Stimulated activated CD4-positive, alpha-beta T cell treated with anti-CD3 and anti-CD28 coated beads, Interleukin-1b, Interleukin-23, amount 100 ng/mL, for 1 hour (primary cell): ENCODE results near the gene THSD7B.
"Not testable (repeated sequence)": the region's sequence is repeated elsewhere in the genome, so short reads cannot be mapped to it uniquely, and the experiment has no call there.

Source experiments
- DNase-seq, 2 donors: peaks; one replicate each; pipeline ENCODE4 v3.0.0-alpha.2; 2020; ENCODE audit warnings: low read depth in 2 of 2

The THSD7B gene

DNA sequence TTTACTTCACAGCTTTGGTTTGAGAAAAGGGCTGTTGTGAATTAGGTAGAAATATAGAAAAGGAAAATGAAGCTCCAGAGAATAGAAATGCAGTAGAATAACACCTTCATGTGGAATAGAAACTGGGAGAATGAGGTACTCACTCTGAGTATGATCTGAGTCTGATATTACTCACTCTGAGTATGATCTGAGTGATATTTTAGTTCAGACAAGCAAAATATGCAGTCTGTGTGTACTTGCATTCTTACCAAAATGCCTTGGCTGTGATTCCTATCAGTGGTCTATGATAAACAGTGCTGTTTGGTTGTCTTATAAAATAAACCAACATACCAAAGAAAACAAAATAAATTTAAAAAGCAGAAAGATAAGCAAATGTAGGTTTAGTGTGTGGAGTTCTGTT, 487.6 kb downstream of the THSD7B start:
- DNase-seq = no peak

GRCh38 chr2:137254052-137254451, 488.7 kb downstream of the THSD7B start:
- no peak for DNase-seq

DNA sequence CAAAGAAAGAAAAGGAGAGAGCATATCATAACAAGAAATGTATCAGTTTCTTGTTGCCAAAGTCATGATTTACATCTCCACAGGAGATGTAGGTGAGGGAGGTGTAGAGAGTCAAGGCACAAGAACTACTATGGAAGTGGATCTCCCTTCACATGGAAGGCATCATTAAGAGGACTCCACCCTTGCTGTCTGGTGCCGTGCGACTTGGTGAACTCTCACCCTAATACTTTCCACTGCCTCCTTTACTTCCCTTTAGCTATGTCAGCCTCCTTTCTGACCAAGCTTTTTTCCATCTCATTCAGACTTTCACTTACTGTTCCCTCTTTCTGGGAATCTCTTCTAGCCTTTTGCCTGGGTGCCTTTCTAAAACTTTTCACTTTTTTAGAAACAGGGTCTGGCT, 490.0 kb downstream of the THSD7B start:
- DNase-seq = no peak

GRCh38 chr2:137255990-137256389, 490.6 kb downstream of the THSD7B start:
- no peak for DNase-seq

- DNase-seq = no peak
These were observed 496.7 kb downstream of the THSD7B start for GRCh38 chr2:137261881-137262585.

DNA sequence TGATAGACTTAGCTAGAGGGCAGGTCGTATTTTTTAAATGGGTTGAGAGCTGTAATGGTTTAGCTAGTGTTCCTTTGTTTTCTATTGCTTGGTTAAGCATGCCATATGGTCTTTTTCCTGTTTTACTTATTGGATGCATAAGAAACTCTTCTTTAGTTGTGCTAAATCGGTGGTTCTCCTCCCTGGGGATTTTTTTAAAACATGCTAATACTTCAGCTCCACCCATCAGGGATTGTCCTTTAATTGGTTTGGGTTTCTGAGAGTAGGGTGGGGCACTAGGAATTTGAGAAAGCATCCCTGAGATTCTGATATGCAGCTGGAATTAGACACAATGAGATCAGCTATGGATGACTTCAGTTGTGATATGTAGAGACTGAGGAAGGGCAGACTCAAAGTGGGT, 497.2 kb downstream of the THSD7B start:
- DNase-seq = no peak

DNA sequence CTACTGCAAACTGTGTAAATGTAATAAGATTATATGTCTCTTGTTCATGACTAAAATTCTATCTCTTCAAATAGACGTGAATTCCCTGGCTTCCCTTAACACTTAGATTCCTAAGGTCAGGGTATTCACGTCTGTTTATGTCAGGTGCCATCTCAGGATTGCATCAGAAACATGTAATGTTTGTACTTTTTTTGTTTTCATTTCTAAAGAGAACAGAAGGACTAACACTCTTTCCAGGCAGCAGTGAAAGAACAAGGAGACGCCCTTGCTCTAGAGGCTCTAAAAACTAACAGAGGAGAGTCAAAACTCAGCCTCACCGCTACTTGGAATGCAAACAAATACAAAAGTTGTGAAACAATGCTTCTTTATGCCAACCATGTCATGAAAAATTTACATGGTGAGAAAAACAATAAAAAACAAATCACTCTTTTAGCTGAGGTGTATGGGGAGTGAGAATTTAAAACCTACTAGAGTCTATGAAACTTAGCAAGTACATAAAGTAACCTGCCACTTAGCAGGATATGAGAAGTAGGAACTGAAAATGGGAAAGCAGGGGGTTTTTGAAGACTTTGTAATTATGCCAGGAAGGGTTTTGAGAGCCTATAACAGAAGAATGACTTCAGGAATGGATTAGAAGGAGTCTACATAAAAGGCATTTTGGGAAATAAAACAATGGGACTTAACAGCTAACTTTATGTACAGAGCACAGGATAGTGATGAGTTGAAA, 522.7 kb downstream of the THSD7B start:
- DNase-seq = no peak

DNA sequence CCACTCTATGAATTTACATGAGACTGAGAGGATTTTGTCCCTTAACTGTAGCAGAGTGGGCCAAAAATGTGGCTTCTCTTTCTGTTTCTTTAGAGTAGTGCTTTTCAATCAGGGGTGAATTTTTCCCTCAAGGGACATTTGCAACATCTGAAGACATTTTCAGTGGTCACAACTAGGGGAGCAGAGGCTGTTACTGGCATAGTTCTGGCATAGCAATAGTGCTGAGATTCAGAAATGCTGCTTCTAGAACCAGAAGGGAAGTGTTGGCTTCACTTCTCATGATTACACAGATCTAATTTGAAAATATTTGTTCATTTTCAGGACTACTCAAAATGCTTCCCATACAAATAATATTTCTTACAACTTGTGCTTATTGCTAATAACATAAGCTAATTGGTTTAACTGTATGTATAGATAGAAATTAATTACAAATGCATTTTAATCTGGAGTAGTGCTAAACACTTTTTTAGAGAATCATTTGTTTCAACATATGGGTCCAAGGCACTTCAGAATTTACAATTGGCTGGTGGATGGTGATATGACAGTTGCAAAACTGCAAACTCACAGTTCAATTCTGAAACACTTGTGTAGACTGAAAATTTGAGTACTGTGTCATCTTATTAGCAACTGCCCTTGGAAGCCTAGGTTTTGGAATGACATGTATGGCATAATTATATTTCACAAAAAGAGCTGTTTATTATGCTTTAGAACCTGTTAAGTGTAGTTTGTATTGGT, 526.7 kb downstream of the THSD7B start:
- DNase-seq = no peak

GRCh38 chr2:137298377-137298776, 533.0 kb downstream of the THSD7B start:
- DNase-seq = no peak

DNA sequence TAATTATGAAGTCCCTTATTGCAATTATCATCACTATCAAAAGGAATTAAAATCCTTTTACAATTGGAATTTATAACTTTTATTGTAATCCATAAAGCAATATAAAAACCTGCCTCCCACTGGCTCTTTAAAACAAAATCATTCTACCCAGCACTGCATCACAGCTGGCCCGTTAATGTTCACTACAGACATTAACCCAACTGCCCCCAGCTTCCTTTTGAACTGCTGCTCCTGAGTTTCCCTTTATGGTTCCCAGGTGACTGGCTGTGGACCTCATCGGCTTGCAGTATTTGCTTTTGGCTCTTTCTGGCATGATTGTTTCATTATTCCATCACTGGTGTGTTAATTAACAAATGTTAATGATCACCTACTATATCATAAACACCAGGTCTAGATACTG, 535.6 kb downstream of the THSD7B start:
- no peak for DNase-seq

GRCh38 chr2:137302957-137303356, 537.6 kb downstream of the THSD7B start:
- no peak for DNase-seq

- no peak for DNase-seq
These were observed 550.7 kb downstream of the THSD7B start for GRCh38 chr2:137316075-137316474.

DNA sequence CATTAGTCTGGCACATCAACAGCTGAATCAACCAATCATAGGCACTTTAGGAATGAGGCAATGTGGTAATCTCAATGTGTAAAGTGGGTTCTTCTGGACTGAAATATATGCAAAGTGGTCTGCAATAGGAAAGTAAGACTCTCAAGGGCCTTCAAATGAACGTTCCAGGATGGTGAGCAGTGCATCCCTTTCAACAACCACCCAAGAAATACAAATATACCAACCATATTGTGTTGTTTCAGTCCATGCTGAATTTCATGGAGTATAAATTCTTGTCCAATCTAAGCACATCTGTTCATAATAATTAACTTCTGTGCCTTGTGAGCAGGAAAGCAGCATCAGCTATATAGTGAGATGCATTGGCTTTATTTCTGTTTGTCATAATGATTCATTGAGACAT, 556.2 kb downstream of the THSD7B start:
- DNase-seq = no peak

GRCh38 chr2:137331562-137331961, 566.2 kb downstream of the THSD7B start:
- not testable (repeated sequence) for DNase-seq

DNA sequence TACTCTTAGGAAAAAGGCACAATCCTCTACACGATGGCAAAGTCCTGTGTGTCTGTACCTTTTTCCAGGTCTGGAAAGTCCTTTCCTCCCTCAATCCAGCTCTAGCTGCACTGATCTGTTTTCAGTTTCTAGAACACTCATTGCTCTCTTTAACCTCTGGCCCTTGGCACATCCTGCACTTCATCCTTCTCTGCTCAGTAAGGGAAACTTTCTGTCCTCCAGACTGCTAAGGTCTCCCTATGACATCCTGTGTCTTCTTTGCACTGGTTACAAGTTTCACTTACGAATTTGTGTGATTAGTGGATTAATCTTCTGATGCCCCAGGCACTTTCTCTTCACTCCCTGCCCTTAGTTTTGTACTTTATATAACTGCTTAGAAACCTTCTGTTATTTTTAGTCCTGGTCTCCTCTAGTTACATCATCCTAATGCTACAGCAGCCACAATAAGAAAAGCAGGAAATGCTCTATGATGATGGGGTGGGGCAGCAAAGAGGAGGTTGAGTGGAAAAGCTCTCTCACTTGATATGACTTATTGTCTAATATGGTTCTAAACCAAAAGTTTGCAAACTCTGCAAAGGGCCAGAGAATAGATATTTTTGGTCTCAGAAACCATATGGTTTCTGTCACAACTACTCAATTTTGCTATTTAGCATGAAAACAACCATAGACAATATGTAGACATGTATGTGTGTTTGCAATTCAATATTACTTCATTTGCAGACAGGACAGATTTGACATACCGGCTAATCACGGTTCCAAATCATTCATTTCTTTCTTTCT, 568.2 kb downstream of the THSD7B start:
- no peak for DNase-seq

GRCh38 chr2:137336067-137336466, 570.7 kb downstream of the THSD7B start:
- DNase-seq = no peak

DNA sequence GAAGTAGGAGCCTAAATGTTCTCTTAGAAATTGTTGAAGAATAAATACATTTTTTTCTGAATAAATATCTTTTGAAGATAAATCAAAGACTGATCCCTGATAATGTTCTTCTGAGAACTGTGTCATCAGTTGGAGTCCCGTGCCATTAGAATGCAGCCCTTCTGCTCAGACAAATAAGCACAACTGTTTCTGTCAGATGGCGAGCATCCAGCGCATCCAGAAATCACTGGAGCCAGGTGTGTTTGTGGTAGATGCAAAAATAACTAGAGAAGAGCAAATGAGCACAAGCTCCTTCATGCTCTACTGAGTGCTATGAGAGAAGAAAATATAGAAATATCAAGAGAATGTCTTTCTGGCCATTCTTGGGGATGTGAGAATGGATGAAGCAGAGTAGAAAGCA, 573.7 kb downstream of the THSD7B start:
- no peak for DNase-seq

- DNase-seq = no peak
These were observed 580.6 kb downstream of the THSD7B start for GRCh38 chr2:137345994-137346393.

DNA sequence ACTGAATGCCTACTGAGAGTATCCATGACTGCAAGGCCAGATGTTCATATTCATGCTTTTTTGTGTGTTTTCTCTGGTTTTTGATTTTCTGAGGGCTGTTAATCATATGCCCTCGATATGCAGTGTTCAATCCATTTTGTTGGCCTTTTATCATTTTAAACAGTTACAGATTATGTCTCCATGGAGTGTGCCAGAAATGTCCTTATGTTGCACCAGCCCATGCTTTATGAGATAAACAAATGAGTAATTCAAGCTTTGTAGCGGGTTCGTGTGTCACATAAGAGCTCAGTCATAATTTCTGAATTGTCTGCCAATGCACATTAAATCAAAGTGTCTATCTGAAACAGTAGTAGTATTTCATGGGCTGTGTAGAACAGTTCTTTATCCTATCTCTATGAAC, 583.0 kb downstream of the THSD7B start:
- no peak for DNase-seq

DNA sequence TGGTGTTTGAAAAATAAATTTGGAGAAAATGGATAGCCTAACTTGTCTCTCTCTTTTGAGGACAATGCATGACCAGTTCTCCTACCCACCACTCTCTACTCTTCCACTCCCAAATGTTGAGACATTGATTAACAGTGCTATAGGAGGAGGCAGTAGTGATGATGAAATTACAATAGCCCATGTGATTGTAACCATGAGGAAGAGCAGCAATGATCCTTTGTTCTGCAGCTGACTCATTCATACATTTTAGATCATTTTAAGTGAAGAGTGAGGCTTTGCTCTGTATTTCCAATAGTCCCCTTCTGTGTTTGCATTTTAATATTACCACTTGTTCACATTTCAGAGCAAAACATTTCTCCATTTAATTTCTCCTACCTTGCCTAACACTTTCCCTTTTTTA, 592.3 kb downstream of the THSD7B start:
- no peak for DNase-seq

- no peak for DNase-seq
These were observed 602.0 kb downstream of the THSD7B start for GRCh38 chr2:137367361-137367760.

- no peak for DNase-seq
These were observed 603.8 kb downstream of the THSD7B start for GRCh38 chr2:137369106-137369505.
